NCI-H1436 treated with DMSO at 0.1 percent for 48 hours (cell line): ENCODE data around the gene RICTOR.

Source experiments
- DNase-seq: peaks from one replicate; lab custom pipeline; 2025; lab: John Stamatoyannopoulos, UW

RICTOR gene, protein sequence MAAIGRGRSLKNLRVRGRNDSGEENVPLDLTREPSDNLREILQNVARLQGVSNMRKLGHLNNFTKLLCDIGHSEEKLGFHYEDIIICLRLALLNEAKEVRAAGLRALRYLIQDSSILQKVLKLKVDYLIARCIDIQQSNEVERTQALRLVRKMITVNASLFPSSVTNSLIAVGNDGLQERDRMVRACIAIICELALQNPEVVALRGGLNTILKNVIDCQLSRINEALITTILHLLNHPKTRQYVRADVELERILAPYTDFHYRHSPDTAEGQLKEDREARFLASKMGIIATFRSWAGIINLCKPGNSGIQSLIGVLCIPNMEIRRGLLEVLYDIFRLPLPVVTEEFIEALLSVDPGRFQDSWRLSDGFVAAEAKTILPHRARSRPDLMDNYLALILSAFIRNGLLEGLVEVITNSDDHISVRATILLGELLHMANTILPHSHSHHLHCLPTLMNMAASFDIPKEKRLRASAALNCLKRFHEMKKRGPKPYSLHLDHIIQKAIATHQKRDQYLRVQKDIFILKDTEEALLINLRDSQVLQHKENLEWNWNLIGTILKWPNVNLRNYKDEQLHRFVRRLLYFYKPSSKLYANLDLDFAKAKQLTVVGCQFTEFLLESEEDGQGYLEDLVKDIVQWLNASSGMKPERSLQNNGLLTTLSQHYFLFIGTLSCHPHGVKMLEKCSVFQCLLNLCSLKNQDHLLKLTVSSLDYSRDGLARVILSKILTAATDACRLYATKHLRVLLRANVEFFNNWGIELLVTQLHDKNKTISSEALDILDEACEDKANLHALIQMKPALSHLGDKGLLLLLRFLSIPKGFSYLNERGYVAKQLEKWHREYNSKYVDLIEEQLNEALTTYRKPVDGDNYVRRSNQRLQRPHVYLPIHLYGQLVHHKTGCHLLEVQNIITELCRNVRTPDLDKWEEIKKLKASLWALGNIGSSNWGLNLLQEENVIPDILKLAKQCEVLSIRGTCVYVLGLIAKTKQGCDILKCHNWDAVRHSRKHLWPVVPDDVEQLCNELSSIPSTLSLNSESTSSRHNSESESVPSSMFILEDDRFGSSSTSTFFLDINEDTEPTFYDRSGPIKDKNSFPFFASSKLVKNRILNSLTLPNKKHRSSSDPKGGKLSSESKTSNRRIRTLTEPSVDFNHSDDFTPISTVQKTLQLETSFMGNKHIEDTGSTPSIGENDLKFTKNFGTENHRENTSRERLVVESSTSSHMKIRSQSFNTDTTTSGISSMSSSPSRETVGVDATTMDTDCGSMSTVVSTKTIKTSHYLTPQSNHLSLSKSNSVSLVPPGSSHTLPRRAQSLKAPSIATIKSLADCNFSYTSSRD (N-terminal part only)

GRCh38 chr5:39074017-39074814, at the start of gene RICTOR:
Gene RICTOR, minus strand, starts transcription at chr5:39074399. Its CDS starts 22 bp downstream, at chr5:39074377.
- peak; percentile 32 for DNase-seq

- DNase-seq = no peak
Observed at GRCh38 chr5:39121922-39122321, 47.7 kb upstream of the RICTOR start.

DNA sequence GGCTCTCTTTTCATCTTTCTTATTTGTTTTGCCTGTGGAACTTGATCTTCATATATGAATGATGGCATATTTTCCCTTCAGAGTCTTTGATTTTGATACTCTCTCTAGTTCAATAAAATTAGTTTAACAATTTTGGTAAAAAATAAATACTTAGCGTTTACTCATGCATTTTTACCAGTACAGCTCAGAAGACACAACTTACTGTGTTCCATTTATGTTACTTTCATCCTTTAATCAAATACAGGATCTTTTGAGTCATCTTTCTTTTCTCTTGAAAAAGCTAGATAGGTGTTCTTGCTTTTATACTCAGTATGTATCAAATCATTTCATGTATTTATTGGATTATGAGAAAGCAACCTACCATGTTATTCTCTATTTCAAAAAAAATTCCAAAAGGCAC, 47.1 kb upstream of the RICTOR start:
- no peak for DNase-seq

GRCh38 chr5:39120052-39120420, 45.8 kb upstream of the RICTOR start:
- no peak for DNase-seq

DNA sequence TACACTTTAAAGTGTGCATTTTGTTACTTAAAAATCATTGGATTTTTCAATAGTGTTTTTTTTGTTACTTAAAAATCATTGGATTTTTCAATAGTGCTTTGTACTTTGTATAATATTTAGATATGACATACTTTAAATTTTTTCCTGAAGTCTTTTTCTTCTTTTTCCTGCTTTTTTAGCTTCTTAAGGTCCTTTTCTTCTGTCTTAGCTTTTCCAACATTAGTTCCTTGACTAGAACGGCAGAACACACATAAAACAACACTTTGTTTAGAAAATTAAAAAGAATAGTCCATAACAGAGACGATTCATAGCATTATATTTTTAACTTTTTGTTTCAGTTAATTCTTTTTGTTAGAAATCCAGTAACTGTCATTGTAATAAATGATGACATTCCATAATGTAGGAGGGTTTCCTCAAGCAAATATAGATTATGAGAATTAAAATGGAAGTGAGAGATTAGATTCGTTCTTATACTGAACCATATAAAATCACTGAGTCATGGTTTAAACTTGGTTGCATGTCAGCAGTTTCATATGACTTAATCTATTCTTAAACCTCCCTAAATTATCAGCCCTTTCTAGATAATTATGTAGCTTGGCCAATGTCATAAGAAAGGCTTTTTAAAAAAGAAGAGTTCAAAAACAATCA, 45.3 kb upstream of the RICTOR start:
- DNase-seq = no peak

GRCh38 chr5:39118638-39119037, 44.4 kb upstream of the RICTOR start:
- no peak for DNase-seq

- DNase-seq = no peak
Observed at GRCh38 chr5:39117401-39117800, 43.2 kb upstream of the RICTOR start.

- no peak for DNase-seq
Observed at GRCh38 chr5:39116344-39117170, 42.4 kb upstream of the RICTOR start.

GRCh38 chr5:39115644-39116343, 41.6 kb upstream of the RICTOR start:
- DNase-seq = no peak

- no peak for DNase-seq
Observed at GRCh38 chr5:39114155-39114554, 40.0 kb upstream of the RICTOR start.

GRCh38 chr5:39113354-39113953, 39.3 kb upstream of the RICTOR start:
- DNase-seq = no peak

DNA sequence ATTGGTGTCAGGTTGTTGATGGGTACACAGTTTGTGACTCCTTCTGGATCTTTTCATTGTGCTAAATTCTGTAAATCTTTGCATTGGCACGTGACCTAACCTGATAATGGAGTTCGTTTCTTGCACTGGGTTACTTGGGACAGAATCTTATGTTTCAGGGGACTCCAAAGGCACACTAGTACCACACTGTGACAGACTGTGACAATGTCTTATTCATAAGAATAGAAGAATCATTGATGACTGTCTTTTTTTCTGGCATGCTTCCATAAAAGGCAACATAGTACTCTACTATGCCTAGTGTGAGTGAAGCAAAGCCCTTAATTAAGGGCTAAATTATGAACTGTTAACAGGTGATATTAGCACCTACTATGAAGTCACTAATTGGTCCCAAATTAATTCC, 35.4 kb upstream of the RICTOR start:
- no peak for DNase-seq

- DNase-seq = no peak
Observed at GRCh38 chr5:39108987-39109386, 34.8 kb upstream of the RICTOR start.

DNA sequence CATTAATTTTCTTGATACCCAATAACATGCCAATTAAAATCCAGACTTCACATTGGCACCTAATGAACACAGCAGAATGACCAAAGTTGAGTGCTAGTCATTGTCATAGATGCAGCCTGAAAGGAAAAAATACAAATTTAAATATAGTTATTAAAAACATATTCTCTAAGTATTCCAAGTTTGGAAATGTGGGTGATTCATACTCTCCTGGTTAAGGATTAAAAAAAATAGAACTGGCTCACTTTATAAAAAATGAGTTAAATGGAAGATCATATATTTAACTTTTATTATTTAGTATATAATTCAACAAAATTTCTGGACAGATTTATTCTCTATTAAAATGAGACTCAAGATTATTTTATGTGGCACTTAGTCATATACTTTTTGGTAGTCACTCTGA, 33.2 kb upstream of the RICTOR start:
- no peak for DNase-seq

DNA sequence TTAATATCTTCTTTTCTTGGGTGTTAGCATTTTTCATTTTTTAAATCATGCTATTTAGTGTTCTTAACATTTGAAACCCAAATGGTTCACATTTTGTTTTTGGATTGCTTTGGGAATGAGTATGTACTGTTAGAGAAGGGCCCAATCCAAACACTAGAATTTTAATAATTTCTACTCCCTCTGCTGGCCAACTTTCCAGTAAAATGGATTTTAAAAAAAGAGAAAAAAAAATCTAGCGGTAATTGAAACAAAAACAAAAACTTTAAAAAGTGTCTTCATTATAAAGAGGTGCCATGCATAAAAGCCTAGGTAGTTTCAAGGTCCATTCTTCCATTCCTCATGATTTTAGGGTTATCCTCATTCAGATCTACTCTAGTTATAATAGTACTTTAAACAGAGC, 32.1 kb upstream of the RICTOR start:
- DNase-seq = no peak

- no peak for DNase-seq
Observed at GRCh38 chr5:39104221-39104620, 30.0 kb upstream of the RICTOR start.

DNA sequence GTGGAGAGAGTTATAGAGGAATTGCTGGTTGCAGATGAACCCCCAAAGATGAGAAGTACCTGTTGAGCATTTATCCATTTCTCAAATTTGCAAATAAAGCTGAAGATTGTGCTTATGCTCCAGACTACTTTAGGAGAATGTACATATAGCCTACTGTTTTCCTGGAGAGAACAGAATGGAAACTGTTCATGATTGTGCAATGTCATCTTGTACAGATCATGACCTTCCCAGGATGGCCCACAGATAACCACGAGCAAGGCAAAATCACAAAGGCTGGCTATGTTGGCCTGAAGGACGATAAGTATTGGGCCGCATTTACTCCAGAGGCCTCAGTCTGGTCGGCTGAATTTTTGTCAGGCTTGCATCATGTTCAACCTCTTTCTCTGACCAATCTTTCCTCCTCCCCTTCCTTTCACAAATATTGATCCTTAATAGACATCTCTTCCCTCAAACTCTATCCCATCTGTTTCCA, 28.5 kb upstream of the RICTOR start:
- DNase-seq = no peak

GRCh38 chr5:39100851-39101396, 26.7 kb upstream of the RICTOR start:
- DNase-seq = no peak
